GM12878 (cell line): ENCODE data around the gene ERP44. TPM values are rescaled to one million over a fixed set of nuclear protein-coding genes. Genes with fewer than 3 reads are reported as not detected.

ENCODE experiments used
- ATAC-seq: fragments of 200-7000 bp; cut with Tn5 transposase; 3 replicates; pipeline ENCODE4 v1.9.1; 2020; ENCODE audit warnings: mild to moderate bottlenecking, moderate library complexity
- Bru-seq: library from RNA; stranded (reverse); fragments of 400-500 nt; gene quantifications from one replicate; lab custom pipeline; 2021; lab: Mats Ljungman, UMichigan
- BruChase-seq, 2 experiments: library from RNA; stranded (reverse); fragments of 400-500 nt; gene quantifications; one replicate each; lab custom pipeline; 2021; lab: Mats Ljungman, UMichigan
- BruUV-seq: library from RNA; stranded (reverse); fragments of 400-500 nt; replicated peaks from 2 replicates; lab custom pipeline; 2021; lab: Mats Ljungman, UMichigan
- CTCF ChIA-PET: fragments of 300-600 bp; sonication (Branson Sonifier 250); formaldehyde crosslinking; extraction: SDS; loops from one replicate; lab custom pipeline; 2021; ENCODE audit warnings: inconsistent platforms; lab: Yijun Ruan, JAX
- POLR2A ChIA-PET: fragments of 350-600 bp; formaldehyde crosslinking; extraction: SDS; loops from one replicate; lab custom pipeline; 2021; ENCODE audit warnings: inconsistent platforms; lab: Charles Lee
- RAD21 ChIA-PET: fragments of 300-600 bp; sonication (Branson Sonifier 250); formaldehyde crosslinking; loops from one replicate; lab custom pipeline; 2023; ENCODE audit warnings: antibody characterized with exemption; ENCODE audit not compliant: unreplicated experiment; lab: Charles Lee
- SMC1A ChIA-PET: fragments of 300-600 bp; sonication (Branson Sonifier 250); formaldehyde crosslinking; loops from one replicate; lab custom pipeline; 2023; ENCODE audit not compliant: unreplicated experiment, uncharacterized antibody; lab: Charles Lee
- DNase-seq: peaks from one replicate; pipeline ENCODE4 v3.0.0-alpha.2; 2011; ENCODE audit warnings: low read depth, low spot score
- FAIRE-seq: peaks from 3 replicates; lab custom pipeline; 2011; peaks lifted over from hg19 to GRCh38; lab: Jason Lieb, UNC
- H2AFZ ChIP-seq: 2 replicates; pipeline ENCODE4 v1.6.0; 2011; ENCODE audit warnings: low read depth, low read length, control low read depth; ENCODE audit not compliant: control insufficient read depth
- H3K27ac ChIP-seq: 2 replicates; pipeline ENCODE4 v1.5.1; 2011; ENCODE audit warnings: control low read depth; ENCODE audit not compliant: control insufficient read depth, insufficient read depth
- H3K27me3 ChIP-seq, 2 experiments: replicated peaks in 1 of 2; 2 replicates each; pipeline versions ENCODE4 v1.6.0 to v1.6.1; 2011; ENCODE audit warnings: low read length in 1 of 2; ENCODE audit not compliant: control insufficient read depth in 2 of 2, insufficient read depth in 2 of 2
- H3K36me3 ChIP-seq, 2 experiments: 2 replicates each; pipeline ENCODE4 v1.5.1; 2011; ENCODE audit warnings: low read length in 1 of 2; ENCODE audit not compliant: control insufficient read depth in 2 of 2, insufficient read depth in 2 of 2
- H3K4me1 ChIP-seq: 2 replicates; pipeline ENCODE4 v1.6.1; 2011; ENCODE audit warnings: mild to moderate bottlenecking, low read length, moderate library complexity, mixed read lengths; ENCODE audit not compliant: control insufficient read depth, insufficient read depth
- H3K4me2 ChIP-seq: 2 replicates; pipeline ENCODE4 v1.6.0; 2011; ENCODE audit warnings: control low read depth; ENCODE audit not compliant: control insufficient read depth, insufficient read depth
- H3K4me3 ChIP-seq: fragments of 200-600 bp; sonication (generic); 2 replicates; pipeline ENCODE4 v1.5.1; 2016
- H3K79me2 ChIP-seq: 2 replicates; pipeline ENCODE4 v1.6.0; 2011; ENCODE audit warnings: low read length; ENCODE audit not compliant: control insufficient read depth, insufficient read depth
- H3K9ac ChIP-seq: 2 replicates; pipeline ENCODE4 v1.8.0; 2011; ENCODE audit warnings: low read length, control low read depth, mixed read lengths; ENCODE audit not compliant: control insufficient read depth, insufficient read depth
- H3K9me3 ChIP-seq: replicated peaks from 3 replicates; pipeline ENCODE4 v1.5.1; 2011; ENCODE audit warnings: mild to moderate bottlenecking, low read length; ENCODE audit not compliant: control insufficient read depth, insufficient read depth
- H4K20me1 ChIP-seq: 2 replicates; pipeline ENCODE4 v1.6.0; 2011; ENCODE audit not compliant: control insufficient read depth, insufficient read depth
- EGR1 ChIP-seq, 2 experiments: IDR thresholded peaks; 1 replicate in 1 of 2; 2 replicates in 1 of 2; pipeline ENCODE4 v1.6.1; 2011 to 2012; ENCODE audit warnings: low read depth in 2 of 2, low read length in 2 of 2, borderline replicate concordance in 1 of 2, mild to moderate bottlenecking in 1 of 2, moderate library complexity in 1 of 2
- FOXM1 ChIP-seq: IDR thresholded peaks from 2 replicates; pipeline ENCODE4 v1.6.1; 2012; ENCODE audit warnings: low read depth, mild to moderate bottlenecking, inconsistent platforms, low read length, moderate library complexity
- MEF2A ChIP-seq: IDR thresholded peaks from 2 replicates; pipeline ENCODE4 v1.6.1; 2011; ENCODE audit warnings: low read depth, mild to moderate bottlenecking, low read length, moderate library complexity; ENCODE audit not compliant: insufficient read depth
- PKNOX1 ChIP-seq: fragments of 450-650 bp; IDR thresholded peaks from 2 replicates; pipeline ENCODE4 v1.6.1; 2016; ENCODE audit warnings: mild to moderate bottlenecking
- PRDM15 ChIP-seq: fragments of 450-650 bp; formaldehyde crosslinking; IDR thresholded peaks from 2 replicates; pipeline ENCODE4 v1.4.0; 2020; ENCODE audit warnings: mild to moderate bottlenecking, moderate library complexity
- SP1 ChIP-seq: IDR thresholded peaks from one replicate; pipeline ENCODE4 v1.6.1; 2011; ENCODE audit warnings: low read depth, low read length
- ZBTB11 ChIP-seq: fragments of 450-650 bp; formaldehyde crosslinking; IDR thresholded peaks from 2 replicates; pipeline ENCODE4 v1.5.0; 2022; ENCODE audit warnings: mild to moderate bottlenecking, missing genetic modification characterization
- WGBS: methylation state at CpG from one replicate; pipeline ENCODE4 v1.1.6; 2016; ENCODE audit warnings: low lambda C conversion rate; ENCODE audit not compliant: insufficient replicate concordance, insufficient coverage; ENCODE audit errors: missing lambda C conversion rate; 5-methylcytosine and 5-hydroxymethylcytosine counted together
- in situ Hi-C: fragments of 300-500 bp; cut with MboI; formaldehyde crosslinking; loops from 9 replicates; pipeline ENCODE4 v1.14.3; 2018; ENCODE audit warnings: mixed read lengths
- intact Hi-C: fragments of 100-400 bp; cut with micrococcal nuclease; formaldehyde crosslinking; loops from one replicate; pipeline ENCODE4 v1.14.2; 2022; ENCODE audit not compliant: unreplicated experiment
- long read RNA-seq, 2 experiments: library from polyadenylated mRNA; unstranded; transcript quantifications; one replicate each; pipeline ENCODE4 v2.0.0, GENCODE V29; 2019 to 2020
- polyA minus RNA-seq, 3 experiments: library from RNA; depleted of rRNA, polyadenylated mRNA; stranded (reverse); fragments of >200 nt; gene quantifications; 2 replicates each; pipeline ENCODE4 v1.2.3, GENCODE V29; 2011
- polyA plus RNA-seq, 11 experiments: library from polyadenylated mRNA; depleted of rRNA in 4 of 11; unstranded in 6 of 11; stranded (reverse) in 5 of 11; fragments of >200 nt; fragmentation: Nextera tagmentation in 4 of 11; fragmentation: Illumina TruSeq in 1 of 11; extraction: Ambion mirVana in 4 of 11; extraction: Trizol in 1 of 11; gene quantifications; 1 replicate in 1 of 11; 2 replicates in 10 of 11; pipeline versions ENCODE4 v1.2.1 to v1.2.3, GENCODE V29; 2011 to 2016; ENCODE audit warnings: inconsistent platforms in 2 of 11, missing spikeins in 2 of 11, low read depth in 1 of 11
- total RNA-seq, 4 experiments: library from RNA; depleted of rRNA in 3 of 4; stranded (reverse); fragments of >200 nt in 3 of 4; fragmentation: Illumina TruSeq in 1 of 4; extraction: Trizol in 1 of 4; gene quantifications; 2 replicates each; pipeline versions ENCODE4 v1.2.1 to v1.2.3, GENCODE V29; 2013 to 2021

Gene ERP44
- total RNA-seq (2013; cell fraction: nucleolus; rRNA removed): 30.7 and 36.2 TPM in 2 replicates
- total RNA-seq (2014; rRNA removed) (18.4 and 19.1 TPM in 2 replicates), total RNA-seq (2014; rRNA removed; fragmentation: Illumina TruSeq; extraction: Trizol) (27.2 and 28.0 TPM in 2 replicates), total RNA-seq (2021) (20.1 and 21.2 TPM in 2 replicates), polyA plus RNA-seq (2011; rRNA removed) (11.5 and 12.0 TPM in 2 replicates), polyA plus RNA-seq (2014; fragmentation: Illumina TruSeq; extraction: Trizol) (28.7 and 34.6 TPM in 2 replicates), polyA plus RNA-seq (2014; fragmentation: Nextera tagmentation; extraction: Ambion mirVana) (10 to 100 TPM; 13.5 to 14.4 TPM), polyA plus RNA-seq (2014; rRNA removed) (17.3 TPM in 2 replicates), polyA plus RNA-seq (2016; fragmentation: Nextera tagmentation; extraction: Ambion mirVana) (10 to 100 TPM; 51.2 to 52.4 TPM), polyA minus RNA-seq (2011; rRNA and poly(A)+ RNA removed) (4.8 and 6.7 TPM in 2 replicates), Bru-seq, nascent RNA (percentile 88 among the genes with signal in this experiment), BruChase-seq, experiment 1, labeled RNA remaining after a 6-hour chase (percentile 76 among the genes with signal in this experiment), BruChase-seq, experiment 2, labeled RNA remaining after a 2-hour chase (percentile 76 among the genes with signal in this experiment)
- 16.7 TPM for polyA plus RNA-seq (2011; ENCODE audit: low read depth)
- polyA plus RNA-seq (2011; cell fraction: cytosol; rRNA removed): 5.2 and 6.4 TPM in 2 replicates
- 7.1 and 8.6 TPM in 2 replicates for polyA plus RNA-seq (2011; cell fraction: nucleus; rRNA removed)
- 22.3 and 27.6 TPM in 2 replicates for polyA plus RNA-seq (2012)
- polyA minus RNA-seq (2011; cell fraction: cytosol; rRNA and poly(A)+ RNA removed): 3.9 and 6.3 TPM in 2 replicates
- 10.2 and 17.9 TPM in 2 replicates for polyA minus RNA-seq (2011; cell fraction: nucleus; rRNA and poly(A)+ RNA removed)
- long read RNA-seq, experiment 1, full-length matches to known transcripts: 118 of 129 reads
- long read RNA-seq, experiment 1, partial matches to known transcripts: 0 of 129 reads
- long read RNA-seq, experiment 1, other reads (novel, unspliced or antisense): 11 of 129 reads
- long read RNA-seq, experiment 2, full-length matches to known transcripts: 950 of 998 reads
- long read RNA-seq, experiment 2, partial matches to known transcripts: 11 of 998 reads
- long read RNA-seq, experiment 2, other reads (novel, unspliced or antisense): 37 of 998 reads

- intact Hi-C loops: loop anchor here (1.0 to 10.0 kb wide), 5 partner anchors 15 to 914 kb away; no protein-coding TSS in a partner anchor
- Histone ChIP-seq H3K4me3 (peak within 1 kb of the TSS; percentile 99), H3K27me3 (no peaks in the 10 kb centered on the region), H3K4me1 (no peaks in the 10 kb centered on the region), H3K27ac (peak within 1 kb of the TSS; percentile 92), H3K9ac (peak within 1 kb of the TSS; percentile 98), H2AFZ (peak within 1 kb of the TSS; percentile 92), H3K36me3 (no peaks in the 10 kb centered on the region), H3K4me2 (peak within 1 kb of the TSS; percentile 86), H3K79me2 (peaks cover 57% of the 10 kb centered on the region), H3K9me3 (no peaks in the 10 kb centered on the region), H4K20me1 (no peaks in the 10 kb centered on the region)
- ATAC-seq (peak; percentile 98), FAIRE-seq (peak; percentile 92), DNase-seq (peak; percentile 97)
- WGBS: under 1% methylated on average over 54 of the region's 54 CpGs
- in situ Hi-C loops: no loop called here
- ChIA-PET RAD21 (interaction anchor here (1.7 kb wide), 1 partner anchor 121 kb away, joined by 4 read pairs; no protein-coding TSS in a partner anchor), SMC1A (interaction anchor here (0.9 to 1.1 kb wide), 3 partner anchors 19 to 122 kb away, joined by 3 to 4 read pairs (median 4); no protein-coding TSS in a partner anchor), POLR2A (interaction anchor here (0.5 to 1.3 kb wide), 3 partner anchors 14 to 68 kb away, joined by 3 to 5 read pairs (median 4); no protein-coding TSS in a partner anchor), CTCF (interaction anchor here (1.1 to 6.4 kb wide), 3 partner anchors 14 to 274 kb away, joined by 3 to 35 read pairs (median 3); no protein-coding TSS in a partner anchor)
- no TSS peak for BruUV-seq
- TF ChIP-seq MEF2A: no peak
- TF ChIP-seq FOXM1: no peak
- no peak for TF ChIP-seq PRDM15 (CRISPR knock-in tag)
- peak; percentile 69 for TF ChIP-seq ZBTB11 (CRISPR knock-in tag)
- peak; percentile 46 for TF ChIP-seq SP1
- peak; percentile 70 for TF ChIP-seq PKNOX1
- peak; percentile 14 to 33; a peak in 2 of 3 replicates for TF ChIP-seq EGR1 (IDR thresholded peaks at IDR 0.05; ENCODE audit: borderline replicate concordance in 1 of 2, low read depth in 2 of 2, low read length in 2 of 2)
Observed at GRCh38 chr9:100098887-100099721, at the start of gene ERP44, which contains the start of gene INVS. Gene ERP44, minus strand, starts transcription at chr9:100099000. Its CDS starts 160 bp downstream, at chr9:100098840. Gene INVS, plus strand, starts transcription at chr9:100099243. Its CDS starts 5,279 bp downstream, at chr9:100104522.
